HEK293 (cell line): Measurements from ENCODE around the gene S100A7.

Experiments
- AEBP2 ChIP-seq: fragments of 450-650 bp; formaldehyde crosslinking; IDR thresholded peaks from 2 replicates; pipeline ENCODE4 v1.5.1; 2016; ENCODE audit warnings: missing biosample characterization, missing genetic modification characterization, borderline replicate concordance
- BCL6B ChIP-seq: fragments of 450-650 bp; formaldehyde crosslinking; IDR thresholded peaks from 2 replicates; pipeline ENCODE4 v1.5.1; 2017; ENCODE audit warnings: missing biosample characterization, missing genetic modification characterization
- GLI2 ChIP-seq: fragments of 450-650 bp; formaldehyde crosslinking; IDR thresholded peaks from 2 replicates; pipeline ENCODE4; 2017; ENCODE audit warnings: missing biosample characterization, missing genetic modification characterization, low read depth, borderline replicate concordance
- INSM2 ChIP-seq: fragments of 450-650 bp; formaldehyde crosslinking; IDR thresholded peaks from 2 replicates; pipeline ENCODE4 v1.5.1; 2016; ENCODE audit warnings: missing biosample characterization, missing genetic modification characterization
- KLF17 ChIP-seq: fragments of 450-650 bp; formaldehyde crosslinking; IDR thresholded peaks from 2 replicates; pipeline ENCODE4 v1.5.1; 2016; ENCODE audit warnings: missing biosample characterization, missing genetic modification characterization
- TSHZ1 ChIP-seq: fragments of 450-650 bp; formaldehyde crosslinking; IDR thresholded peaks from 2 replicates; pipeline ENCODE4 v1.5.1; 2016; ENCODE audit warnings: missing biosample characterization, missing genetic modification characterization, borderline replicate concordance
- YY1 ChIP-seq: fragments of 450-650 bp; formaldehyde crosslinking; IDR thresholded peaks from 2 replicates; pipeline ENCODE4 v1.5.1; 2018; ENCODE audit warnings: missing biosample characterization, missing genetic modification characterization
- ZBTB20 ChIP-seq: fragments of 450-650 bp; formaldehyde crosslinking; IDR thresholded peaks from 2 replicates; pipeline ENCODE4 v1.5.1; 2016; ENCODE audit warnings: missing biosample characterization, missing genetic modification characterization
- ZBTB48 ChIP-seq: fragments of 450-650 bp; formaldehyde crosslinking; IDR thresholded peaks from 2 replicates; pipeline ENCODE4 v1.5.1; 2016; ENCODE audit warnings: missing biosample characterization, missing genetic modification characterization
- ZBTB8A ChIP-seq: fragments of 450-650 bp; formaldehyde crosslinking; IDR thresholded peaks from 2 replicates; pipeline ENCODE4 v1.5.1; 2016; ENCODE audit warnings: missing biosample characterization, missing genetic modification characterization
- ZFHX2 ChIP-seq: fragments of 450-650 bp; formaldehyde crosslinking; conservative IDR thresholded peaks from 2 replicates; pipeline ENCODE4 v1.5.1; 2016; ENCODE audit warnings: missing biosample characterization, missing genetic modification characterization
- ZNF146 ChIP-seq: fragments of 450-650 bp; formaldehyde crosslinking; IDR thresholded peaks from 2 replicates; pipeline ENCODE4 v1.5.1; 2016; ENCODE audit warnings: missing biosample characterization, missing genetic modification characterization
- ZNF223 ChIP-seq: fragments of 450-650 bp; formaldehyde crosslinking; IDR thresholded peaks from 2 replicates; pipeline ENCODE4 v1.5.1; 2016; ENCODE audit warnings: missing biosample characterization, missing genetic modification characterization
- ZNF266 ChIP-seq: fragments of 450-650 bp; formaldehyde crosslinking; IDR thresholded peaks from 2 replicates; pipeline ENCODE4 v1.5.1; 2016; ENCODE audit warnings: missing biosample characterization, missing genetic modification characterization, low read depth
- ZNF280C ChIP-seq: fragments of 450-650 bp; formaldehyde crosslinking; IDR thresholded peaks from 2 replicates; pipeline ENCODE4 v1.5.1; 2016; ENCODE audit warnings: missing biosample characterization, missing genetic modification characterization
- ZNF426 ChIP-seq: fragments of 450-650 bp; formaldehyde crosslinking; IDR thresholded peaks from 2 replicates; pipeline ENCODE4 v1.5.1; 2017; ENCODE audit warnings: missing biosample characterization, missing genetic modification characterization, mild to moderate bottlenecking, inconsistent platforms, moderate library complexity
- ZNF513 ChIP-seq: fragments of 450-650 bp; IDR thresholded peaks from 2 replicates; pipeline ENCODE4 v1.5.1; 2018; ENCODE audit warnings: missing biosample characterization, missing genetic modification characterization
- ZNF548 ChIP-seq: fragments of 450-650 bp; formaldehyde crosslinking; IDR thresholded peaks from 2 replicates; pipeline ENCODE4 v1.5.1; 2016; ENCODE audit warnings: missing biosample characterization, missing genetic modification characterization
- ZNF560 ChIP-seq: fragments of 450-650 bp; formaldehyde crosslinking; IDR thresholded peaks from 2 replicates; pipeline ENCODE4 v1.5.1; 2017; ENCODE audit warnings: missing biosample characterization, missing genetic modification characterization, borderline replicate concordance
- ZNF561 ChIP-seq: fragments of 450-650 bp; IDR thresholded peaks from 2 replicates; pipeline ENCODE4 v1.5.1; 2018; ENCODE audit warnings: missing biosample characterization, missing genetic modification characterization, borderline replicate concordance
- ZNF624 ChIP-seq: fragments of 450-650 bp; formaldehyde crosslinking; IDR thresholded peaks from 2 replicates; pipeline ENCODE4 v1.5.1; 2017; ENCODE audit warnings: missing biosample characterization, missing genetic modification characterization
- ZNF658 ChIP-seq: fragments of 450-650 bp; formaldehyde crosslinking; IDR thresholded peaks from 2 replicates; pipeline ENCODE4; 2016; ENCODE audit warnings: missing biosample characterization, missing genetic modification characterization
- ZNF664 ChIP-seq: fragments of 450-650 bp; formaldehyde crosslinking; IDR thresholded peaks from 2 replicates; pipeline ENCODE4 v1.5.1; 2016; ENCODE audit warnings: missing biosample characterization, missing genetic modification characterization
- ZNF791 ChIP-seq: fragments of 450-650 bp; formaldehyde crosslinking; IDR thresholded peaks from 2 replicates; pipeline ENCODE4 v1.5.1; 2016; ENCODE audit warnings: missing biosample characterization, missing genetic modification characterization
- ZNF837 ChIP-seq: fragments of 450-650 bp; formaldehyde crosslinking; IDR thresholded peaks from 2 replicates; pipeline ENCODE4 v1.5.1; 2016; ENCODE audit warnings: missing biosample characterization, missing genetic modification characterization
- ZSCAN16 ChIP-seq: fragments of 450-650 bp; formaldehyde crosslinking; IDR thresholded peaks from 2 replicates; pipeline ENCODE4 v1.5.1; 2016; ENCODE audit warnings: missing biosample characterization, missing genetic modification characterization

Gene S100A7

GRCh38 chr1:153490272-153491051 is 30.0 kb upstream of the S100A7 start (continued):
- no peak for TF ChIP-seq BCL6B (tag by site-specific recombination)
- no peak for TF ChIP-seq ZNF624 (tag by site-specific recombination)
- no peak for TF ChIP-seq ZNF791
- TF ChIP-seq ZBTB20 (tag by site-specific recombination) = no peak
- no peak for TF ChIP-seq ZNF560
- TF ChIP-seq ZNF223 (tag by site-specific recombination) = no peak
- no peak for TF ChIP-seq ZFHX2
- no peak for TF ChIP-seq YY1 (tag by site-specific recombination)
- no peak for TF ChIP-seq ZBTB48 (tag by site-specific recombination)
- TF ChIP-seq ZSCAN16 (tag by site-specific recombination) = no peak
- TF ChIP-seq KLF17 = peak; percentile 89
- no peak for TF ChIP-seq ZNF266 (tag by site-specific recombination)
- TF ChIP-seq ZNF664 (tag by site-specific recombination) = no peak
- no peak for TF ChIP-seq ZNF280C (tag by site-specific recombination)
- no peak for TF ChIP-seq GLI2 (tag by site-specific recombination)
- TF ChIP-seq ZNF513 (tag by site-specific recombination) = no peak
- TF ChIP-seq ZNF548 = no peak
- TF ChIP-seq AEBP2 (tag by site-specific recombination) = no peak
- peak; percentile 63; the same call in 1 of the 2 replicates for TF ChIP-seq ZNF561 (tag by site-specific recombination)
- no peak for TF ChIP-seq ZNF426 (tag by site-specific recombination)
- TF ChIP-seq ZNF837 = no peak
- TF ChIP-seq ZNF146 (tag by site-specific recombination) = no peak
- peak; percentile 95 for TF ChIP-seq INSM2
- TF ChIP-seq TSHZ1 = peak; percentile 95
- no peak for TF ChIP-seq ZBTB8A (tag by site-specific recombination)
- TF ChIP-seq ZNF658 (tag by site-specific recombination) = no peak
